GM18511 (cell line): ENCODE results near the gene SH2D5.

ENCODE experiments used
- ATAC-seq: cut with Tn5 transposase; IDR thresholded peaks from one replicate; pipeline ENCODE4 v1.9.1; 2021; ENCODE audit warnings: mild to moderate bottlenecking, moderate library complexity; ENCODE audit not compliant: unreplicated experiment

The SH2D5 gene

DNA sequence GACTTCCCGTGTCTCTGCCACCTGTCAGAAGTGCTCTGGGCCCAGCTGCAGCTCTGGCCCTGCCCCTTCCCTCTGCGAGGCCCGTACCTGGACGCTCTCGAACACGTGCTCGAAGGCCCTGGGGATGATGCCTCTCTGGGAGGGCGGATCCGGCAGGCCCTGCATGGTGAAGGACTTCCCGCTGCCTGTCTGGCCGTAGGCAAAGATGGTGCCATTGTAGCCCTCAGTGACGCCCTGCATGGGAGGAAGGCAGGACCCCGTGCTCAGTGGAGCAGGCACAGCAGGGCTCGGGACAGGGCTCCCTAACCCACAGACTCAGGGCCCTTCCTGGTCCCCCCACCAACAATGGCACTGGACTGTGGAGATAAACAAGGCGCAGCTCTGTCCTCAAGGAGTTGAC, 17.1 kb downstream of the SH2D5 start:
- no peak for ATAC-seq

DNA sequence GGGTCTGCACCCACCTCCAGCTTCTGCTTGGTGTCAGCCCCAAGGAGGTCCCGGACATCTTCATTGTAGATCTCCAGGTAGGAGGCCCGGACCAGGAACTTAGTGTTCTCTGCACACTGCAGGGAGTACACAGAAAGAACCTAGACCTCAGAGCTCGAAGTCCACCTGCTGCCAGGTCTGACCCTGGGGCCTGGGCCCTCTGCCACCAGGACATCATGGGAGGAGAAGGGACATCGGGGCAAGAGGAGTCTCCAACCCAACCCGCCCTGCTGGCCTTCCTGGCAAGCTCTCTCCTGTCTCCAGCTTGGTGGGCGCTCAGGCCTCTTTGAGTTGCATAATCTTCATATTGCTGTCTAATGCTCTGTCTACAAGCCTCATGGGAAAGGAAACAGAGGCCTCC, 19.1 kb downstream of the SH2D5 start:
- ATAC-seq: no peak

DNA sequence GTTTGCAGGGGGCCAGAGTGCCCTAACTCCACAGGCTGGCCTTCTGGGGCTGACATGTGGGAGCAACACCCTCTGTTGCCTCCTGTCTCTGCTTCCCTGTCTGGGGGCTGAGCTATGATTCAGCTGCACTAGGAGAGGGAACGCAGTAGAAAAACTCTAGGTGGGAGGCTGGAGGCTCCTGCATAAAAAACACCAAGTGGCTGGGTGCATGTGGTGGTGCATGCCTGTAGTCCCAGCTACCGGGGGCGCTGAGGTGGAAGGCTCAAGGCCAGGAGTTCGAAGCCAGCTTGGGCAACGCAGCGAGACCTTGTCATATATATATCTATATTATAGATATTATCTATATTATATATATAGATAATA, 20.3 kb downstream of the SH2D5 start:
- ATAC-seq: no peak

DNA sequence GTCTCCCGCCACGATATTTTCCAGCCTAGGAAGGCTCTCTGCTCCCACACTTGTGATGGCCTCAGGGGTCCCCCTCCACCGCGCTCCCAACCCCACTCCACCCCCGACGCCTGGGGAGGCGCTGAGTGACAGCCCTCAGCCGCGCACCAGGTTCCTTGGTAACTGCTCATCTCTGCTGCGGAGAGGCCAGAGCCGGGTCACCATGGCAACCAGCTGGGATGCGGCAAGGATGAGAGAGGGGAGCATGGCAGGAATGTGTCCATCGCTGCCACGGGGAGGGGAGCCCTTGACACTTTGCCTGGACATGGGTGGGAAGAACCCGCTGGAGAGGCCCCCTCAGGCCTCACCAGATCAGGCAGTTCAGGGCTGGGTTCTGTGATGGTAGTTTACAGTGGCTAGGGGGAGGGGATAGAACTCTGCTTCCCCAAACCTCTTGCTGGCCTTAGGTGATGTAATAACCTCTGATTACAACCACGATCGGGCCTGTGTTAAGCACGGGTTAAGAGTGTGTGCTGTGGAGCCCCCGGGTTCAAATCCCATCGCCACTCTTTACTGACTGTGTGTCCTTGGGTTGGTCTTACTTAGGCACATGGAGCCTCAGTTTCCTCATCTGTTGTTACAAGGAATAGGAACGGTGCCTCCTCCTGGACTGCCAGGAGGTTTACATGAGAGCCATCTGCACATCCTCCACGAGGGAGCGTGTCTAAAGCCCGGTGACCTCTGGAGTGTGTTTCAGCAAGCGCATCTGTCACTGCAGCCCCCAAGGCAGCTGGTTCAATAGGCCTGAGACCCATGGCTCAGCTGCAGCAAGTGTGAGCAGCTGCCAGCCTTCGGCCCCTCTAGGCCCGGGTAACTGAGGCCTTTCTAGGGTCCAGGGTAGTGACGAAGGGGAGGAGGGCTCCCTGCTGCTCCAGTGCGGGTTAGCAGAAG, 21.0 kb downstream of the SH2D5 start:
- ATAC-seq: no peak

DNA sequence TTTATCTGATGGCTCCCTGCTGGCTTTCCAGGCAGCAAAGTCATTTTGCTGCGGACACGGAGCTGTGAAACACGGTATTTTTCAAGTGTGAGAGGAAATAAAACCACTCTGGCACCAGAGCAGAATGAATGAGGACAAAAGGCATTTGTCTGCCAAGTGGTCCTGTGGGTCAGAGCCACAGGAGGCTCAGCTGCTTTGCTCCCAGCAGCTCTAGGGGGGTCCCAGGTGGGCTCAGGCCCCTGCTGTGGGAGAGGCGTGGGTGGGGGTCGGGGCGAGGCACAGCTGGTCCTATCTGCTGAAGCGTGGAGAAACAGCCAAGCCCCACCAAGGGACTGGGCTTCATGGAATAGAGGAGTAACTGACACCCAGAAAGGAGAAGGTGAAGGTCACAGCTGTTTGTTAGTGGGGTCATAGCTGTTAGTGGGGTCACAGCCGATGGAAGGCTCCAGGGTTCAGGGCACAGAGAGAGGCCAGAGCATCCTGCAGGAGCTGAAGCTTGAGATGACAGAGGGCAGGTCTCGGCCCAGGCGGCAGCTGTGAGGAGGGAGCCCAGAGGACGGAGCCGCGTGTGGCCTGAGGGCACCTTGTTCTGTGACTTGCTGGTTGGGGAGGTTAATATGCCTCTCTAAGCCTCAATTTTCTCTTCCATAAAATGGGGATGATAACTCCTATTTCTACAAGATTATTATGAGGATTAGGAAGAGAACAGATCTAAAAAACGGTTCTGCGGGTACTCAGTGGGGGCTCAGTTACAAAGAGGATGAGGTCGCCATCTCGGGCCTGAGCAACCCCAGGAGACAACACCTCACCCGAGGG, 21.8 kb downstream of the SH2D5 start:
- ATAC-seq: no peak

DNA sequence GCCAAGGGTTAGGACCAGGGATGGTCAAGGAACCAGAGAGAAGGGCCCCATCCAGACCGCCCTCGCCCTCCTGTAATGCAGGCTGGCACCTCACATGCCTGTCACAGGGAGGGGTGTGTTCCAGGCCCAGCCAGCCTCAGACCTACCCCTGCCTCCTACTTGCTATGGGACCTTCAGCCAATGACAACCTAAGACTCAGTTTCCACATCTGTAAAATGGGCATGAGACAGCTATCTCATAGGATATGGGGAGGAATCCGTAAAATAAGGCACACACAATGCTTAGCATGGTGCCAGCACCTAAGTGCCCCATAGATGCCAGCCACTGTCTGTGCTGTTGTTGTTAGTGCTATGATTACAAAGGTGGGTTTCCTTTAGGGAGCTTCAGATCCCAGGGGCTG, 22.6 kb downstream of the SH2D5 start:
- ATAC-seq: no peak

DNA sequence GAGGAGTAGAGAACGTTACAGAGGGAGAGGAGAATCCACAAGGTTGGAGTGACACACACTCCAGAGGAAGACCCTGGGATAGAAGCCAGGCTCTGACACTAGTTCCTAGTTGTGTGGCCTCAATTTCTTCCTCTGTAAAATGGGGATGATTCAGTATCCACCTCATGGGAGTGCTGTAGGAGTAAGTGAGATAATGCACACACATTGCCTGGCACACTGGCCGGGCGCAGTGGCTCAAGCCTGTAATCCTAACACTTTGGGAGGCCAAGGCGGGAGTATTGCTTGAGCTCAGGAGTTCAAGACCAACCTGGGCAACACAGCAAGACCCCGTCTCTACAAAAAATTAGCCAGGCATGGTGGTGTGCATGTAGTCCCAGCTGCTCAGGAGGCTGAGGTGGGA, 23.6 kb downstream of the SH2D5 start:
- no peak for ATAC-seq

DNA sequence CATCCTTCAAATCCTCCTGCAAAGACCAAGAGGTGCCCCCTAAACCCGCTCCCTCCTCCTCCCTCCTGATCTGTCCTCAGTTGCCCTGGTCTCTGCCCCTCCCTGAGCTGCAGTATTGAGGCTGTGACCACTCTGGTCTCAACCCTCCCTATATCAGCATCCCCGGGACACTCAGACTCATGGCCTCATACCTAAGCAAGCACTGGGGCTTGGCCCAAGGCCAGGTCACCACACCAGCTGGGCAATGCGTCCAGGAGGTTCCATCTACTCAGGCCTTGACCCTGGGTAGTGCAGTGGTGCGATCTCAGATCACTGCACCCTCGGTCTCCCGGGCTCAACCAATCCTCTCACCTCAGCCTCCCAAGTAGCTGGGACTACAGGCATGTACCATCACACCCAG, 24.4 kb downstream of the SH2D5 start:
- ATAC-seq: no peak

DNA sequence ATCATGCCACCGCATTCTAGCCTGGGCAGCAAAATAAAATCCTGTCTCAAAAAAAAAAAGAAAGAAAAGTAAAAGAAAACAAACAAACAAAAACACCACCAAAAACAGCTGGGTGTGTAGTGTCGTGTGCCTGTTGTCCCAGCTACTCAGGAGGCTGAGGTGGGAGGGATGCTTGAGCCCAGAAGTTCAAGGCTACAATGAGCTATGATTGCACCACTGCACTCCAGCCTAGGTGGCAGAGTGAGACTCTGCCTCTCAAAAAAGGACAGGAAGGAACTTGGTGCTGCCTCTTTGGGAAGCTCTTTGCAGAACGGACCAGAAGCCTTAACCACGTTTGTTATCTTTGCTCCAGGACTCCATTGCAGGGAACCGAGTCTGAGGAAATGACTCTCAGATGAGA, 25.7 kb downstream of the SH2D5 start:
- ATAC-seq: no peak

DNA sequence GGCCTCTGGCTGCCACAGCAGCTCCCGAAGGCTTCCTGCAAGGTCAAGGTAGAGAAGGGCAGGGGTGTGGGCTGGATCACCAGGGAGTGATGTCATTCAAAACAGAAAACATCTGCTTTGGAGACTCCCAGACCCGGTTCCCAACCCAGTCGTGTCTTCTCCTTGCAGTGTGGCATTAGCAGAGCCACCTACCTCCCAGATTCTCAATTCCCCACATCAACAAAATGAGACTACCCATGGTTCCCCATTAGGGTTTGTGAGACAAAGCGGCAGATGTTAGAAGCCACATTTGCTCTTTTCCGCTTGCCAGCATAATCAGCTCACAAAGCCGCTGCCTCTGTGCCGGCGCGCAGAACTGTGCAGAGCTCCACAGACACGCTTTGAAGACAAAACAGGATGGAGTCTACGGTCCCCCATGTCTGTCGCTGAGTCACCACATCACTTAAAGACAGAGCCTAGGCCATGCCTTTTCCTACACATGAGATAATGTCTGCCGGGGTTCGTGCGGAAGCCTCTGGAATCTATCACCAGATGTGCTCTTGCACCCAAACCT, 27.2 kb downstream of the SH2D5 start:
- ATAC-seq: no peak

DNA sequence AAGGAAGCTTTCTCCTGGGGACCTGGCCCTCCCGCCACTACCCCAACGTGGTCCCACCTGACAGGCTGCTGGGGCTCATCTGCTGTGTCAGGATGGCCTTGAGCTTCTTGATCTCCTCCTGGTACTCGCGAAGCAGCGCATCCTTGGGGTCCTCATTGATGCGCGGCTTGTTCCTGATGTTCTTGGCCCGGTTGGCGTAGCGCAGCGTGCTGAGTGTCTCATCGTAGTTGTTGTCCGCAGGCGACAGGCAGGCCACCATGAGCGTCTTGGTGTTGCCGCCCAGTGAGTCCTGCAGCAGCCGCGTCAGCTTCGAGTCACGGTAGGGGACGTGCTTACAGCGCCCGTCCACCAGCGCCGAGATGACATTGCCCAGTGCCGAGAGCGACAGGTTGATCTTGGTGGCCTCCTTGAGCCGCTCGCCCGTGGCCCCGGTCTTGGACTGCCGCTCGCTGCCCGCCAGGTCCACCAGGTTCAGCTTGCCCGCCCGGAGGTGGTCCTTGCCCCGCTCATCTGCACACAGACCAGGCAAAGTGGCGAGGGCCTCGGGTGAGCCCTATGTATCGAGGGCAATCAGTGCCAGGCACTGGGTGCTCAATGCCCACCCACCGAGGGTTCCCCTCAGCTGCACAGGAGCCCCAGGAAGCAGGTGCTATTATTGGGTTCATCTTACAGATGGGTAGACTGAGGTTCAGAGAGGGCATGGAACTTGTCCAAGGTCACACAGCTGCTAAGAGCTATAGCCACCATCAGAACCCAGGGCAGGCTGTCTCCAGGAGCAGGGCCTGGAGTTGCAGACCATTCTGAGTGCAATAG, 27.9 kb downstream of the SH2D5 start:
- no peak for ATAC-seq

DNA sequence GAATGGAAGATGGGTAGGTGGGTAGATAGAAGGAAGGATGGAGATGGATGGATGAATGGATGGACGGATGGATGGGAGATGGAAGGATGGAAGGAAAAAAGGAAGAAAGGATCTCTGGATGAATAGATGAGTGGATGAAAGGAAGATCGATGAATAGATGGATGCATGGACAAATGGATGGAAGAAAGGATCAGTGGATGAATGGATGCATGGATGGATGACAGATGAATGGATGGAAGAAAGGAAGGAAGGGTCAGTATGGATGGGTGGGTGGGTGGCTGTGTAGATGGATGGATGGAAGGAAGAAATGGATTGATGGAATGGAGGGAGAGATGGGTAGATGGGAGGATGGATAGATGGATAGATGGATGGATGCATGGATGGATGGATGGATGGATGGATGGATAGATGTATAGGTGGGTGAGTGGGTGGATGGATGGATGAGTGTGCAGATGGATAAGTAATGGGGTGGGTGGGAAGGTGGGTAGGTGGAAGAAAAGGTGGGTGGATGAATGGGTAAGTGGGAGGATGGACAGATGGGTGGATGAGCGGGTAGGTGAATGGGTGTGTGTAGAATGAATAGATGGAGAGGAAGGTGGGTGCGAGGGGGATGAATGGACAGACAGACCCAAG, 29.3 kb downstream of the SH2D5 start:
- ATAC-seq: no peak

DNA sequence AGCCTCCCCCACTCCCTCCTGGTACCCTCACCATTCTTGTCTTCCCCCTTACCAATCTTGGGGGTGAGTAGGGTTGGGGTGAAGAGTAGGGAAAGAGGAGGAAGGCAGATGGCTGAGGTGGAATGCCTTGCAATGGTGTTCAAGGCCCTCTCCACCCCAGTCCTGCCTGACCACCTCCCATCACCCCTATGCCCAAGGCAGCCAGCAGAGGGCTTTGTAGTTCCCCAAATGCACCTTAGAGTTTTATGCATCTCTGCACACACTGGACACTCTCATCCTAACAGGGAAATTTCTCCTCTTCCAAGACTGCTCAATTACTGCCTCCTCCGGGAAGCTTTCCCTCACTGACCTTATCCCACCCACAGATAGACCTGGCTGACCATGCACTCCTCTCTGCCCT, 30.1 kb downstream of the SH2D5 start:
- no peak for ATAC-seq

DNA sequence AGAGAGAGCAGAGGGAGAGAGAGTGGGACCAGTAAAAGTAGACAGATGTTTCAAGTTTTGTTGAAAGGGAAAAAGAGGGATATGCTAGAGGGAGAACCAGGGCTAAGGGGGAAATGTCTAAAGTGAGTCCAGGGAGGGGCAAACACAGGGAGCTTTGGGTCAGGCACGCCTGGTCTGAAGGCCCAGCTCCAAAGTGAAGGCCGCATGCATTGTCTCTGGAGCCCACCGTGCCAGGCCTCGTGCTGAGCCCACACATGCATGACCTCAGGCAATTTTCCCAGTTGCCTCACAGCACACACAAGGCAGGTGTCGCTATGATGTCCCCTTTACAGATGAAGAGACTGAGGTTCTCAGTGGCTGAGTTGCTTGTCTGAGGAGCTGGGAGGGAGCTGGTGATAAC, 30.7 kb downstream of the SH2D5 start:
- ATAC-seq: no peak

DNA sequence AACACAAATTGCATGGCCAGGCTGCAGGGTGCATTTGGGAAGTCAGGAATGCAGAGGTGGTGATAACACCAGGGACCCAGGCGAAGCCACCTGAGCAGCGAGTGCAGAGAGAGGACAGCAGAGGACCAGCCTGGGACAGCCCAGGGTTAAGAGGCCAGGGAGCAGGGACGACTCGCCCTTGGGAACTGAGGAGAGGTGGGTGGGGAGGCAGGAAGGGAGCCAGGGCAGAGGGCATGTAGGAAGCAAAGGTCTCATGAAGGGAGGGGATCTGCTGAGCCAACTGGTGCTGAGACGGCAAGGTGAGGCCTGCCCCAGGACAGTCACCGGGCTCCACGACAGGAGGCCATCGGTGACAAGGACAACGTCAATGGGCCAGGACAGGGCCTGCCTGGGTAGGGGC, 31.1 kb downstream of the SH2D5 start:
- no peak for ATAC-seq

DNA sequence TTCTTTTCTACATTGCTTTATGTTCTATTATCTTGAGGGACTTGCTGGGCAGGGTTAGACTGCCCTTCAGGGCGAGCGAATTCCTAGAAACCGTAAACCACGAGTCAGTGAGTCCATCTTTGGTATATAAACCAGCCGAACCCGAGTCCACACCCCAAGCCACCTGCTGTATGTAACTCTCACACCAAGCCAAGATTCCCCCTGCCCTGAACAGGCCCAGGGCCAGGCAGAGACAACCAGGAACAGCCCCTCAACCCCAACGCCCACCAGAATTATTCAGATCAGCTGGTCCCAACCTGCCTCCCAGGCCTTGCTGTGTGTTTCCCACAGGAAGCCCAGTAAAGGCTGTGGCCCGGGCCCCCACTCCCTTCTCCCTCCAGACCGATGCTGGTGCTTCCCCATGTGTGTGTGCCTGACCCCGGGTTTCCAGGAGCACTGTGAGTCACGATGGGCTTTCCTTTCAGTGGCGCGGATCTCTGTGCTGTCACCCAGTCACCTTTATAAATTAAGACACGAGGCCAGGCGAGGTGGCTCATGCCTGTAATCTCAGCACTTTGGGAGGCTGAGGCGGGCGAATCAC, 31.8 kb downstream of the SH2D5 start:
- ATAC-seq: no peak

DNA sequence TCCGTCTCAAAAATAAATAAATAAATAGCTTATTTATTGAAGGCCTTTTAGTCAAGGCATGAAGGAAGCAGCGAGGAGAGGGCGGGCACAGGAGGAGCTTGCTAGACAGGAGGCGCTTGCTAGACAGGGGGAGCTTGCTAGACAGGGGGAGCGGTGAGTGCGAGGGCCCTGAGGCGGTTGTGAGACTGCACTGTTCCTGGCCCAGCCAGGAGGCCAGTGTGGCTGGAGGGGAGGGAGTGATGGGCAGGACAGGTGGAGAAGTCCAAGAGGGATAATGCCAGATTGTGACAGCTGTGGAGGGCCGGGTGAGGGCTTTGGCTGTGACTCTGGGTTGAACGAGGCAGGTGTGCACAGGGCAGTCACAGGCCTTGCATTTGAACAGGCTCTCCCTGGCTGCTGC, 32.9 kb downstream of the SH2D5 start:
- ATAC-seq: no peak

DNA sequence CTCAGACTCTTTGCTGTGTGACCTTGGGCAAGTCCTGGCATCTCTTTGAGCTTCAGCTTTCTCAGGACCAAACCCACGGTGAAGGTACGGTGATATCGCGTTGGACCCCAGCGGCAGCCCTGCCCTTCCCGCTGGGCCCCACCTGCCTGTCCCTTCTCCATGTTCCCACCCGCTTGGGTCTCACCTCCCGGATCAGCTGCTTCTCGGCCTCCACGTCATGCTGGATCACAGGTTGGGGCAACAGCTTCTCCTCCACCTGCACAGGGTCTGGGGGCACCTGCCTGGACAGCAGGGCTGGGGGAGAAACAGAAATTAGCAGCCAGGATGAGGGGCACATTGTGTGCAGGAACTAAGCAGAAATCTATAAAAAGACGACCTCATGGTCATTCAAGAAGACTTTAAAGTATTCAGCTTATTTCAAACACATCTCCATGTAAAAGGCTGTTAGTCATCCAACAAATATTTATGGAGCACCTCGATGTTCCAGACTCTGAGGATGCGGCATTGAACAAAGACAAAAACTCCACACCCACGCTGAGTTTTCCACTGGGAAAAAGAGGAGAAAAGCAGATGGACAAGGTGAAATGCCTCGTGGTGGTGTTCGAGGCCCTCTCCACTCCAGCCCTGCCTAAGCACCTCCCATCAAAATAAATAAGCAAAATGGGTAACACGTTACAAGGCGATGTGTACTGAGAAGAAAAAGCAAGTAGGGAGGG, 34.1 kb downstream of the SH2D5 start:
- ATAC-seq: no peak

DNA sequence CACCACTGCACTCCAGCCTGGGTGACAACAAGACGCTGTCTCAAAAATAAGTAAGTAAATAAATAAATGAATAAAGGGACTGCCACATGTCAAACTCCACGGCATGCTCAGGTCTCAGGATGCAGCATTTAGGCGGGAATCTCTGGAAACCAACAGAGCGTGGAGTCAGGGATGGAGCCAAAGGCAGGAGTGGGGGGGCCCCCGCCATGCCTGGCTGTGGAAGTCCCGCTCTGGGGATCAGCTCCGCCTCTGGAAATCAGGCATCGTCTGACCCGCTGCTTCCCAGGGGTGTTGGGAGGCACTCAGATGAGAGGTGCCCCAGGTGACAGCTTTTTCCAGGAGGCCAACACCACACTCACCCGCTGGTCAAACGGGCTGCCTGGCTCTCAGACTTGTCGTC, 34.9 kb downstream of the SH2D5 start:
- no peak for ATAC-seq
